ENCODE results near the gene NEDD4L.

DNA sequence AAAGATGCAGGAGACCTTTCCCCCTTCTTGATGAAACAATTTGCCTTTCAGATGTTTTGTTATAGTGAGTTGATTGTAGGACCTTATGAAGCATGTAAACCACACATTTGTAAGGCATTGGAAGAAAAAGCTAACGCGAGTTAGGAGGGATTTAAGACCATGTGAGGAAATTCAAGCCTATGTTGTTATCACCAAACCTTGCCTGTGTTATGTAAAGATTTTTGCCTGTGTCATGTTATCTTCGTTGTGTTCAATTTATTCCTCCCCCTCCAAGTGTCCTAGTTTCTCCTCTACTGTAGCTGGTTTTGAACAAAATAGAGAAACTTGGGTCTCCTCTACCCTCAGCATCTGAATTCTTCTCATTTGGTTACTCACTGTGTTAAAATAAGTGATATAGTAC lies 173.0 kb downstream of the NEDD4L start:
- TF ChIP-seq TARDBP (IDR thresholded peaks at IDR 0.05) = no peak
- TF ChIP-seq FOXM1 (IDR thresholded peaks at IDR 0.05; ENCODE audit: borderline replicate concordance) = no peak
- no peak for TF ChIP-seq ELF4 (IDR thresholded peaks at IDR 0.05)
- TF ChIP-seq ARNT (IDR thresholded peaks at IDR 0.05) = no peak
- no peak for TF ChIP-seq CTBP1 (IDR thresholded peaks at IDR 0.05; ENCODE audit: borderline replicate concordance)
- TF ChIP-seq HDGF (IDR thresholded peaks at IDR 0.05; ENCODE audit: borderline replicate concordance) = no peak
- TF ChIP-seq, protein P1, sequence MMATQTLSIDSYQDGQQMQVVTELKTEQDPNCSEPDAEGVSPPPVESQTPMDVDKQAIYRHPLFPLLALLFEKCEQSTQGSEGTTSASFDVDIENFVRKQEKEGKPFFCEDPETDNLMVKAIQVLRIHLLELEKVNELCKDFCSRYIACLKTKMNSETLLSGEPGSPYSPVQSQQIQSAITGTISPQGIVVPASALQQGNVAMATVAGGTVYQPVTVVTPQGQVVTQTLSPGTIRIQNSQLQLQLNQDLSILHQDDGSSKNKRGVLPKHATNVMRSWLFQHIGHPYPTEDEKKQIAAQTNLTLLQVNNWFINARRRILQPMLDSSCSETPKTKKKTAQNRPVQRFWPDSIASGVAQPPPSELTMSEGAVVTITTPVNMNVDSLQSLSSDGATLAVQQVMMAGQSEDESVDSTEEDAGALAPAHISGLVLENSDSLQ (IDR thresholded peaks at IDR 0.05) = no peak
- no peak for TF ChIP-seq ZNF384 (IDR thresholded peaks at IDR 0.05)
- no peak for TF ChIP-seq SP1 (IDR thresholded peaks at IDR 0.05)
